GM19193 (cell line): ENCODE data around the gene ZNF555.

Experiments
- POLR2A ChIP-seq: IDR thresholded peaks from 4 replicates; pipeline ENCODE4 v1.6.1; 2011; ENCODE audit not compliant: insufficient read depth, insufficient read length; ENCODE audit errors: extremely low read depth

The ZNF555 gene

DNA sequence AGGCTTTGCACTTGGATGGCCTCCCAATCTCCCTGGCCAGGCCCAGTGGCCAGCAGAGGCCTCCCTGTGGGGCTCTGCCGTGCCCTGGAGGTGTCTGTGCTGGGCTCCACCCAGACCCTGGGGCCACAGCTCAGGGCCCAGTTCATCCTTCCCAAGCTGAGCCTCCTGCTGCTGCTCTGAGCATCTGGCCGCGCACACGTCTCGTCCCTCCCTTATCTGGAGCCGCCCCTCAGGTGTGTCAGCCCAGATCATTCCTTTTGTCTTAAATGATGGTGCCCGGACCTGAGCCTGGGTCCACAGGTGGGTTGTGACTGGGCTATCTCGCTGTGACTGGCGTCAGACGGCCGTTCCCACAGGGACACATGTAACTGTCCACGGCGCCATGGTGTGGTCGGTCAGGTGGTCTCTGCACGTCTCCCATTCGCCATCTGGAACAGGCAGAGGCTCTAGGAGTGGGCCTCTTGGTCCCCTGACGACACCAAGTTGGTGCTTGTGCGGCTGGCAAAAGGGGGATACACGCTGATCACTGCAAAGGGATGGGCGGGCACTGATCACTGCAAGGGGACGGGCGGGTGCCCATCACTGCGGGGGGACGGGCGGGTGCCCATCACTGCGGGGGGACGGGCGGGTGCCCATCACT lies 35.9 kb upstream of the ZNF555 start:
- no peak for TF ChIP-seq POLR2A

DNA sequence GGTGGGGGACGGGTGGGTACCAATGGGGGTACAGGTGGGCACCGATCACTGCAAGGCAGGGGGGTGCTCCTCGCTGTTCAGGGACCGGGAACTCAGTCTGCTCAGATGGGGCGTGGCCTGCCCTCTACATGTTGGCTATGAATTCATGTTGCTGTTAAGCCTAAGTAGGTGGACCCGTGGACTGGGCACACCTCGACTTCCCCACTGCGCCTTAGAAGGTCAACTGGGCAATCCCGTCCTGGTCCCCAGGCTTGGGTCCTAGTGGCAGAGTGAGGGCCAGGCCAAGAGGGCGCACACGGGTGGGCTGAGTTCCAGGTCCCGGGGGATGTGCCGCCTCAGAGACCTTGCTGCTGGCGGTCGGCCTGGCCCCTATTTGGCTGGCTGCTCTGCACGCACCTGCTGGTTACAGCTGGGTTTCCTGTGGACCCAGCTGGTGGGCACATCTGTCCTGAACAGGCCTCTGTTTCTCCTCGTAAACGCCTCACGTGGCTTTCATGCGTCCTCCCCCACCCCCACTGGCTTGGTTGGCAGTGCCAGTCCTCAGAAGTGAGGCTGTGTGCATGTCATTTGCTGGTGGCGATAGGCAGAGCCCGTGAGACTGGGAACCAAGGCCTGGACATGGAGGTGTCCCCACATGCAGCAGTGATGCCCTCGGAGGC lies 35.2 kb upstream of the ZNF555 start:
- TF ChIP-seq POLR2A, result no peak

DNA sequence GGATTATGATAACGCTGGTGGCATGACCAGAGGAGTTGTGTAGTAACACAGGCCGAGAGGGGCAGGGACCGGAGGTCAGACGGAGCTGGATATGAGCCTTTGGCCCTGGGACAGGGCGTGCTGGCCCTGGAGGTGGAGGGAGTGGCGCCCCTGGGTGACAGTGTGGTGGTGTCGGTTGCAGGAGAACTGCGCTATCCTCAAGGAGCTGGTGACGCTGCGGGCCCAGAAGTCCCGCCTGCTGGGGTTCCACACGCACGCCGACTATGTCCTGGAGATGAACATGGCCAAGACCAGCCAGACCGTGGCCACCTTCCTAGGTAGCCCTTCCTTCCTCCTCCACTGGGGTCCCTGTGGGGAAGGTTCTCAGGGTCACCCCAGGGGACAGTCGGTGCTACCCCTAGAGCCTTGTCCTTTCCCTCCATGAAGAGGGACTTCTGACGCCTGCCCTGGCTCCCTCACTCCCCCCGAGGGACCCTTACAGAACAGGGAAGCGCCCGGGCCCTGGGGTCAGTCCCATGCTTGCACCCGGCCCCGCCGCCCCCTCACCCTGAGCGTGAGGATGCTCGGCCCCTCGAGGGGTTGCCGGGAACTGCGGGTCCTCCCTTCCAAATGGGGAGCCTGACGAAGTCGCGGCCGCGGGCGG lies 34.4 kb upstream of the ZNF555 start:
- no peak for TF ChIP-seq POLR2A

DNA sequence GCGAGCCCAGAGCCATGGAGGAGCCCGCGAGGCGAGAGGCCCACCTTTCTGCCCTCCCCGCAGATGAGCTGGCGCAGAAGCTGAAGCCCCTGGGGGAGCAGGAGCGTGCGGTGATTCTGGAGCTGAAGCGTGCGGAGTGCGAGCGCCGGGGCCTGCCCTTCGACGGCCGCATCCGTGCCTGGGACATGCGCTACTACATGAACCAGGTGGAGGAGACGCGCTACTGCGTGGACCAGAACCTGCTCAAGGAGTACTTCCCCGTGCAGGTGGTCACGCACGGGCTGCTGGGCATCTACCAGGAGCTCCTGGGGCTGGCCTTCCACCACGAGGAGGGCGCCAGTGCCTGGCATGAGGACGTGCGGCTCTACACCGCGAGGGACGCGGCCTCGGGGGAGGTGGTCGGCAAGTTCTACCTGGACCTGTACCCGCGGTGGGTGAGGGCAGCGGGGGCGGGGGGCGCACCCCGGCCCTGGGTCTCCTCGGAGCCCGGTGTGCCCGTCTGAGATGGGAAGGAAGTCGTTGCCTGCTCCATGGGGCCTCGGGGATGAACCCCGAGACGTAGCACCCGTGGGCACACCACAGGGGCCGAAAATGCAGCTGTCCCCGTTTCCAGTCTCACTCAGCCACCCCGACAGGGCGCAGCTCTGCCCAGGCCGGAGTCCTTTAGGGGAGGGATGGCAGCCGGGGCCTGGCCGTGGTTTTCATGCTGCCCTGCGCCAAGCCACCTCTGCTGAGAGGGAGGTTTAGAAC lies 33.7 kb upstream of the ZNF555 start:
- no peak for TF ChIP-seq POLR2A

DNA sequence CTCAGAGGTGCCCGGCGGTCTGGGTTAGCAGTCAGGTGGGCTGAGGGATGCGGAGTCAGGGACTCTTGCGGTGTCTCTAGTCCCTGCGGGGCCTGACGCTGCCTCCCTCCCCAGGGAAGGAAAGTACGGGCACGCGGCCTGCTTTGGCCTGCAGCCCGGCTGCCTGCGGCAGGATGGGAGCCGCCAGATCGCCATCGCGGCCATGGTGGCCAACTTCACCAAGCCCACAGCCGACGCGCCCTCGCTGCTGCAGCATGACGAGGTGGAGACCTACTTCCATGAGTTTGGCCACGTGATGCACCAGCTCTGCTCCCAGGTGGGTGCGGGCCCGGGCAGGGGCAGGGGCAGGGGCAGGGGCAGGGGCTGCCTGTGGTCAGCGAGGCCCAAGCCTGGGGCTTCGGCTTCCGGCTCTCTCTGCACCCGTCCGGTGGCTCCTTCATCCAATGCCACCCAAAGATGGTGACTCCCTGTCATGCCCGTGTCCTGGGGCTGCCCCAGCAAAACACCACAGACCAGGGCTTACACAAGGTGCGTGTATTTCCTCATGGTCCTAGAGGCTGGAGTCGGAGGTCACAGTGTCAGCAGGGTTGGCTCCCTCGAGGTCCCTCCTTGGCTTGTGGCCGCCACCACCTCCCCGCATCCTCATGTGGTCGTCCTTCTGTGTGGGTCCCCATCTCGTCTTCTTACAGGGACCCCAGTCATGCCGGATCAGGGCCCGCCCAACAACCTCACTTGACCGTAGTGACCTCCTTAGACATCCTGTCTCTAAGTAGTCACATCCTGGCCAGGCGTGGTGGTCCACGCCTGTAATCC lies 32.9 kb upstream of the ZNF555 start:
- no peak for TF ChIP-seq POLR2A

DNA sequence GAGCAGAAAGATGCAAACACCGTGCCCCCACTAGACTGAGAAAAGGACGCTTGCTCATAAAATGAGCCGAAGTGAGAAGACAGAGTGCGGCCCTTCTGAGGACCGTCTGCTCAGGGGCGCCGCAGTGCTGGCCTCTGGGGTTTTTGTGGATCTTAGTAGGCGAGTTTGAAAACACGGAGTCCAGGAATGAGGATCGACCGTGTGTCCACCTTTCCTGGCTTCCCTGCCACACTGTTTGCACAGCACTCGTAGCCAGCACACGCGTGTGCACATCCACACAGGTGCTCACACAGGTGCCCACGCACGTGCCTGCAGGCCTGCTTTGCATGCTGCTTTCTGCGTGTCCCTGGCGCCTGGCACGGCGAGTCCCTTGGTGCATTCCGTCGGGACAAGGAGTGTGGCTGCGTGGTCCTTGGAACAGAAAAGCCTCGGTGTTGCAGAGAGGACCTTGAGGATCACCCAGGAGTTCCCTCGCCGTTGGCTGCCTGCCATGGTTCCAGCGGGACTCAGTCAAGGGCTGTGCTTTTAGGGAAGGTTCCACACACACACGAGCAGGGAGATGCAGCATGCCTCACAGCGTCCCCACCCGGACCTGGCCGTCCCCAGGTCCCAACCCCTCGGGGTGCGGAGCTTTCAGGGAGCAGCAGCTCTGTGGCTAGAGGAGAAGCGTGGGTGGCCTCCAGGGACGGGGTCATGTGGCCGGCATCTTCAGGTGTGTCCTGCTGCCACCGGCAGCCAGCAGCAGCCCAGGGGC lies 31.7 kb upstream of the ZNF555 start:
- no peak for TF ChIP-seq POLR2A

DNA sequence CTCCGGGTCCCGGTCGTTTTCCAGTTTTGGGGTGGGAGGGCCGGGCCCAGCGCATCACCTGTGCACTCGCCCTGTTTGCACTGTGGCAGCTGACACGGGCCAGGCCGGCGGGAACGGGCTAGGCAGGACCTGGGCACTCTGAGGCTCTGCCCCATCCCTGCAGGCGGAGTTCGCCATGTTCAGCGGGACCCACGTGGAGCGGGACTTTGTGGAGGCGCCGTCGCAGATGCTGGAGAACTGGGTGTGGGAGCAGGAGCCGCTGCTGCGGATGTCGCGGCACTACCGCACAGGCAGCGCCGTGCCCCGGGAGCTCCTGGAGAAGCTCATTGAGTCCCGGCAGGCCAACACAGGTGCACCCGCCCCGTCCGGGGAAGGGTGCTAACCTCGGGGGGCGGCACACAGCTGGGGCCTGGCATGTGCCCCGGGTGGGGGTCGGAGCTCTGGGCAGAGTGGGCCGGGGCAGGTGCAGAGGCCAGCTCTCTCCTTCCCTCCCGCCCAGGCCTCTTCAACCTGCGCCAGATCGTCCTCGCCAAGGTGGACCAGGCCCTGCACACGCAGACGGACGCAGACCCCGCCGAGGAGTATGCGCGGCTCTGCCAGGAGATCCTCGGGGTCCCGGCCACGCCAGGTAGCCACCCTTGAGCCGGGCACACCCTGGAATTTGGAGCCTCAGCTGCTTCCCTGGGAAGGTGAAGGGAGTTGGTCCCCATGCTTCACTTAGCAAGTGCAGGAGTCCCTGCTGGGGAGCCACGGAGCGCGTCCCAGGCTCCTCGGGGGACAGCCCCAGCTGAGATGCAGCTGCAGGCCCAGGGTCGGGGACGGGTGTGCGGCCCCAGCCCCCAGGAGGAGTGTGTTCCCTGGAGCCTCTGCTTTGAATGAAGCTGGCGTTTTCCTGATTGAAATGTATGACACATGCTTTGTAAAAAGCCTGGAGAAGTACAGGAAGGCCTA lies 30.9 kb upstream of the ZNF555 start:
- TF ChIP-seq POLR2A, result no peak

DNA sequence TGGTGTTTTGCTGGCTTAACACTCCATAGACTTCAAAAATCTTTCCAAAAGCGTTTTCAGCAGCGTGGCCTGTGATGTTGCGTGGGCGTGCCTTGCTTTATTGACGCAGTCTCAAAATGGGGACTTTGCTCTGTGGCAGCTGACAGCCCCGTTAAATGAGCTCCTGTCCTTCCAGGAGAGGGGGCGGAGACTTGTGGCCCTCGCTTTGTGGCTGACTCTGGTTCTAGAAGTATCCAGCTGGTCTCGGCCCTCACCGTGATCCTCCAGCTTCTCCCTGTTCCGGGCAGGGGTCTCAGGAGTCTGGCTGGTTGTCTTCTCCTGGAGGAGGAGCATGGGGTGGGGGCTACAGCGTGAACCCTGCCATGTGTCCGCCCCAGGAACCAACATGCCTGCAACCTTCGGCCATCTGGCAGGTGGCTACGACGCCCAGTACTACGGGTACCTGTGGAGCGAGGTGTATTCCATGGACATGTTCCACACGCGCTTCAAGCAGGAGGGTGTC lies 30.0 kb upstream of the ZNF555 start:
- TF ChIP-seq POLR2A, result no peak

DNA sequence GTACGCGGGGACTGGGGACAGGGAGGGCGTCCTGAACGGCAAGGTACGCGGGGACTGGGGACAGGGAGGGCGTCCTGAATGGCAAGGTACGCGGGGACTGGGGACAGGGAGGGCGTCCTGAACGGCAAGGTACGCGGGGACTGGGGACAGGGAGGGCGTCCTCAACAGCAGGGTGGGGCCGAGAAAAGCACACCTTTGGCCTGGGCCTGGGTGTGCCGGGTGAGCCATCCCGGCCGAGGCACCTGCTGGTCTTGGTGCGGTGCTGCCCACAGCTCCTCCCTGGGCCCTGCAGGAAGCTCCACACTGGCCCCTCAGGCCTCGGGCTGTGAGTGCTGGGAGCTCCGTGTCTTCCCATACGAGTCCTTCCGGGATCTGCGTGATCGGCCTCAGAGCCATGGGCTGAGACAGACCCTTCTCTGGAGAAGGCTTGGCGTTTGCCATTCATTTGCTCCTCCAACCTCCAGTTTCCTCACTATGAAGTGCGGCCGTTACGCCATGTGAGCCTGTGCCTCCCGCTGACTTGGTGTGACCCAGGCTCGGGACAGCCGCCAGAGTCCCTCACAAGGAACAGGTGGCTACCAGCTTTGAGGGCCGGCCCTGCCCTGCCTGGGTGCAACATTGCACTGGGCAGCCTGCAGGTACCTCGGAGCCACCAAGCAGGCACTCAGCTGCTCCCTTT lies 29.4 kb upstream of the ZNF555 start:
- TF ChIP-seq POLR2A, result peak; percentile 11

DNA sequence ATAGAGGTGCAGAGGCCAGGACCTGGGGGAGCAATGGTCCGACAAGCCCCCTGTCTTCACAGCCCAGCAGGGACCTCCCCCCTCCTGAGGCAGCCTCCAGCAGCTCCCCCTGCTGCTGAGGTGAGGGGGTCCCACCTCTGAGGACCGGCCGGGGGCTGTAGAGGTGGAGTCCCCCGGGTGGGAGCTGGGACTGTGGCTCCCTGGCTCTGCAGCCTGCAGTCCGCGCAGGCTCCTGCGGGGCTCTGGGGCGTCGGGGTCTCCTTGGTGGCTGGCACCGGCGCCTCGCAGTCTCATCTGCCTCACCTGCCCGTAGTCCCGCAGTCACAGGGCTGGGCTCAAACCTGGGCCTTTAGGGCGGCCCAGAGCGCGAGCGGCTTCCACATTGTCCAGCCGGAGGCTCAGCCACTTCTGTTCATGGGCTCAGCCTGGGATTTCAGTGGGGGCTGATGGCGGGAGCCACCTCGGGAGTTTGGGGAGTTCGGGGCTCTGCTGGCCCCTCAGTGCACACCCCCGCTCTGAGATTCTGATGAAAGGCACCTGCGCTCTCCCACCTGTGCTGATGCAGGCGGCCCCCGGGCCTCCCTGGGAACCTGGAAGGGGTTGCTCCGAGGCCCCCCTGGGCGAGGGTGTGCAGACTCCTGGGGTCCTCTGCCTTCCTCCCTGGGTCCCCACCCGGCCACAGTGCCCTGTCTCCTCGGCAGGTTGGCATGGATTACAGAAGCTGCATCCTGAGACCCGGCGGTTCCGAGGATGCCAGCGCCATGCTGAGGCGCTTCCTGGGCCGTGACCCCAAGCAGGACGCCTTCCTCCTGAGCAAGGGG lies 28.7 kb upstream of the ZNF555 start:
- no peak for TF ChIP-seq POLR2A
